K562 (cell line): ENCODE measurements around the gene NPEPL1. TPM values are rescaled to one million over a fixed set of nuclear protein-coding genes. Genes with fewer than 3 reads are reported as not detected.

Source experiments
- ATAC-seq: fragments of 200-7000 bp; cut with Tn5 transposase; 3 replicates; pipeline ENCODE4 v1.9.1; 2020; ENCODE audit warnings: moderate library complexity
- BruUV-seq: library from RNA; stranded (reverse); fragments of 400-500 nt; replicated peaks from 2 replicates; lab custom pipeline; 2021; lab: Mats Ljungman, UMichigan
- CTCF ChIA-PET: fragments of 300-600 bp; formaldehyde crosslinking; extraction: SDS; loops from one replicate; lab custom pipeline; 2021; ENCODE audit warnings: low intra/inter-chr PET ratio; lab: Yijun Ruan, JAX
- POLR2A ChIA-PET: fragments of 300-600, 350-650 bp; sonication (Branson Sonifier 250); formaldehyde crosslinking; extraction: SDS; loops from one replicate; lab custom pipeline; 2021; ENCODE audit warnings: antibody characterized with exemption, inconsistent platforms; lab: Yijun Ruan, JAX
- DNase-seq, 4 experiments: peaks; one replicate each; pipeline versions ENCODE4 v3.0.0 to v3.0.0-alpha.2; 2011 to 2018; ENCODE audit warnings: low spot score in 3 of 4, mixed read lengths in 3 of 4; ENCODE audit errors: extremely low read depth in 1 of 4
- FAIRE-seq: peaks from 2 replicates; lab custom pipeline; 2011; peaks lifted over from hg19 to GRCh38; lab: Jason Lieb, UNC
- H2AFZ ChIP-seq: 2 replicates; pipeline ENCODE4 v1.6.0; 2011; ENCODE audit warnings: low read depth, low read length, control low read depth, inconsistent platforms
- H3K27ac ChIP-seq: fragments of 200-600 bp; 3 replicates; pipeline ENCODE4 v1.8.0; 2011; ENCODE audit warnings: low read depth, mild to moderate bottlenecking, control low read depth, inconsistent platforms, low read length, moderate library complexity, mixed read lengths; ENCODE audit errors: extremely low read depth
- H3K27me3 ChIP-seq, 2 experiments: fragments of 300-600 bp in 1 of 2; 2 replicates in 1 of 2; 3 replicates in 1 of 2; pipeline versions ENCODE4 v1.6.0 to v1.8.0; 2011; ENCODE audit warnings: inconsistent platforms in 2 of 2, low read length in 2 of 2, mild to moderate bottlenecking in 1 of 2, mixed read lengths in 1 of 2, moderate library complexity in 1 of 2; ENCODE audit not compliant: control insufficient read depth in 2 of 2, insufficient read depth in 2 of 2
- H3K36me3 ChIP-seq: fragments of 300-600 bp; 3 replicates; pipeline ENCODE4 v1.8.0; 2011; ENCODE audit warnings: mild to moderate bottlenecking, low read length, inconsistent platforms; ENCODE audit not compliant: control insufficient read depth, insufficient read depth
- H3K4me1 ChIP-seq, 2 experiments: fragments of 200-600 bp in 1 of 2; replicated peaks in 1 of 2; 2 replicates in 1 of 2; 3 replicates in 1 of 2; pipeline versions ENCODE4 v1.5.1 to v1.8.0; 2011; ENCODE audit warnings: inconsistent platforms in 2 of 2, low read length in 2 of 2, mild to moderate bottlenecking in 1 of 2, mixed read lengths in 1 of 2, moderate library complexity in 1 of 2; ENCODE audit not compliant: control insufficient read depth in 2 of 2, insufficient read depth in 2 of 2
- H3K4me2 ChIP-seq: 2 replicates; pipeline ENCODE4 v1.6.1; 2011; ENCODE audit warnings: low read length, control low read depth, inconsistent platforms, mixed read lengths; ENCODE audit not compliant: insufficient read depth
- H3K4me3 ChIP-seq: fragments of 200-600 bp; sonication (generic), shearing (Covaris generic); 2 replicates; pipeline ENCODE4 v1.5.1; 2016; ENCODE audit warnings: control low read depth, inconsistent platforms
- H3K79me2 ChIP-seq: fragments of 200-600 bp; 3 replicates; pipeline ENCODE4 v1.8.0; 2011; ENCODE audit warnings: low read length, inconsistent platforms; ENCODE audit not compliant: control insufficient read depth, insufficient read depth
- H3K9ac ChIP-seq, 2 experiments: 2 replicates each; pipeline versions ENCODE4 v1.6.0 to v1.6.1; 2011; ENCODE audit warnings: low read depth in 2 of 2, low read length in 2 of 2, control low read depth in 1 of 2, inconsistent platforms in 1 of 2, mild to moderate bottlenecking in 1 of 2, mixed read lengths in 1 of 2; ENCODE audit not compliant: insufficient read depth in 1 of 2
- H3K9me1 ChIP-seq: one replicate; pipeline ENCODE4 v1.6.0; 2011; ENCODE audit warnings: inconsistent platforms, mild to moderate bottlenecking, low read length, moderate library complexity; ENCODE audit not compliant: control insufficient read depth, insufficient read depth
- H3K9me3 ChIP-seq: replicated peaks from 2 replicates; pipeline ENCODE4 v1.5.1; 2011; ENCODE audit warnings: low read depth, low read length, inconsistent platforms; ENCODE audit not compliant: control insufficient read depth, insufficient read depth
- H4K20me1 ChIP-seq: replicated peaks from 2 replicates; pipeline ENCODE4 v1.6.1; 2011; ENCODE audit warnings: low read length, inconsistent platforms, mixed read lengths; ENCODE audit not compliant: control insufficient read depth, insufficient read depth
- CREM ChIP-seq: IDR thresholded peaks from 2 replicates; pipeline ENCODE4 v1.6.1; 2014; ENCODE audit warnings: antibody characterized with exemption, low read depth
- EP400 ChIP-seq: fragments of 450-650 bp; IDR thresholded peaks from 2 replicates; pipeline ENCODE4 v1.6.1; 2017; ENCODE audit warnings: antibody characterized with exemption, mild to moderate bottlenecking, moderate library complexity
- FOS ChIP-seq: IDR thresholded peaks from 3 replicates; pipeline ENCODE4 v1.6.1; 2011; ENCODE audit not compliant: insufficient read length; ENCODE audit errors: extremely low read depth
- KLF1 ChIP-seq: fragments of 450-650 bp; IDR thresholded peaks from 2 replicates; pipeline ENCODE4 v1.6.1; 2016; ENCODE audit warnings: missing genetic modification characterization, missing compliant biosample characterization
- KLF16 ChIP-seq: IDR thresholded peaks from 2 replicates; pipeline ENCODE4 v1.6.1; 2016; ENCODE audit warnings: antibody characterized with exemption
- MTA1 ChIP-seq: fragments of 450-650 bp; IDR thresholded peaks from 2 replicates; pipeline ENCODE4 v1.6.1; 2017; ENCODE audit warnings: borderline replicate concordance
- PHTF2 ChIP-seq: fragments of 250-450 bp; sonication (Bioruptor Pico); IDR thresholded peaks from 2 replicates; pipeline ENCODE4 v1.5.0; 2021; ENCODE audit warnings: mild to moderate bottlenecking
- POLR3G ChIP-seq: IDR thresholded peaks from 2 replicates; pipeline ENCODE4 v1.6.1; 2011; ENCODE audit not compliant: insufficient read length, insufficient replicate concordance; ENCODE audit errors: extremely low read depth
- YBX1 ChIP-seq: fragments of 450-650 bp; IDR thresholded peaks from 2 replicates; pipeline ENCODE4 v1.7.1; 2016; ENCODE audit warnings: mild to moderate bottlenecking
- WGBS: fragments of 100-300 bp; shearing (Covaris generic); methylation state at CpG from one replicate; pipeline ENCODE4 v1.1.6; 2016; ENCODE audit warnings: low coverage, mixed read lengths; ENCODE audit not compliant: insufficient coverage; ENCODE audit errors: missing lambda C conversion rate; 5-methylcytosine and 5-hydroxymethylcytosine counted together
- in situ Hi-C: fragments of 300-500 bp; cut with MboI; formaldehyde crosslinking; loops from 4 replicates; pipeline ENCODE4 v1.15.0; 2018; ENCODE audit warnings: inconsistent platforms, mixed read lengths
- intact Hi-C: fragments of 100-400 bp; cut with micrococcal nuclease; formaldehyde crosslinking; loops from 2 replicates; pipeline ENCODE4 v1.14.2; 2022
- polyA plus RNA-seq, 8 experiments: library from polyadenylated mRNA; depleted of rRNA in 4 of 8; stranded (reverse) in 5 of 8; unstranded in 3 of 8; fragments of >200 nt; fragmentation: Nextera tagmentation in 2 of 8; fragmentation: Illumina TruSeq in 1 of 8; extraction: Ambion mirVana in 2 of 8; extraction: Trizol in 1 of 8; gene quantifications; 2 replicates each; pipeline versions ENCODE4 v1.2.1 to v1.2.3, GENCODE V29; 2011 to 2014; ENCODE audit warnings: inconsistent platforms in 1 of 8, missing spikeins in 1 of 8
- total RNA-seq, 7 experiments: library from RNA; depleted of rRNA in 6 of 7; stranded (reverse); fragments of >200 nt in 6 of 7; fragmentation: Illumina TruSeq in 2 of 7; extraction: Trizol in 2 of 7; gene quantifications; 2 replicates each; pipeline versions ENCODE4 v1.2.1 to v1.2.3, GENCODE V29; 2011 to 2021; ENCODE audit warnings: low replicate concordance in 1 of 7

NPEPL1 gene
- total and polyA plus RNA-seq, 9 of the 15 experiments (the other 6 are each of a cell fraction or from before 2014, with no cell fraction given), result 0.04 to 5.6 (median 0.94) TPM

DNA sequence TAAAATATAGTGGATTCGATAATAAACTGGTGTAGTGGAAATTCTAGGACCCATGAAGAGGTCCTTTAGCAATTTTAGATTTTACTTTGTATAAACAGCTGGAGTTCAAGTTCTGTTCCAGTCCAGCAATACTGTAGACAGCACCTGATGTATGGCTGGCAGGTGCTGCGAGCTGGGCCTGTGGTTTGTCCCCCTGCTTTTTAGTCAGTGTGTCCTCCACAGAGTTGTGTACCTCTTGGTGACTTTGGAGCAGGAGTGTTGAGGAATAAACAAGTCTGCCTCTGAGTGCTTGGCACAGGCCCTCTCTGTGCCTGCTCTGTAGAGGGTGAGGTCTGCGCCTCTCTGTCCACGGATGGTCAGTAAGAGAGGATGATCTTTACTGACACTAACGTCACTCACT lies 27.7 kb upstream of the NPEPL1 start (continued):
- no peak for TF ChIP-seq KLF16
- no peak for TF ChIP-seq CREM
- no peak for TF ChIP-seq MTA1
- TF ChIP-seq YBX1, result no peak
- TF ChIP-seq EP400, result no peak
- no peak for TF ChIP-seq PHTF2 (CRISPR knock-in tag)
- no peak for TF ChIP-seq FOS

DNA sequence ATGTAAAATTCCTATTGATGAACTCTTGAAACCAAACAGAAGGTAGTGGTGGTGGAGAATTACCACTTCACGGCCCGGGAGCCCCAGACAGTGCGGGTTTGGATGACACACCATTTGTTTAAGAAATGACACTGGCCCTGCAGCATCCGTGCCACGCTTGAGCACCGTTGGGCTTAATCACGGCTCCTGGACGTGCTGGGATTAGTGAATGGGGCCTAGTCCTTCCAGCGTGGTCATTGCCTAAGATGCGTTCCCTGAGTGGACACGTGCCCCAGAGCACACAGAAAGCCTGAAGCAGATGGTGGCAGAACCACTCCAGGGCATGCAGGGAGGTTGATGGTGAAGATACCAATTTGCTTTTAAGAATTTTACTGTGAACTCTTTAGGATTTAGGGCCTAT lies 27.0 kb upstream of the NPEPL1 start:
- DNase-seq (no peak), FAIRE-seq (no peak), ATAC-seq (no peak)
- Histone ChIP-seq H3K9me1 (no peaks in the 10 kb centered on the region), H3K4me3 (no peak overlapping the region), H3K79me2 (peaks cover 44% of the 10 kb centered on the region), H3K4me2 (no peak overlapping the region), H3K27me3 (no peaks in the 10 kb centered on the region), H3K9ac (0 out of 4 replicates have a peak overlapping the region, but pooled peaks of 1 of the 2 experiments have one; percentile 55), H3K9me3 (no peaks in the 10 kb centered on the region), H2AFZ (no peak overlapping the region), H4K20me1 (no peaks in the 10 kb centered on the region; the same call in 1 of the 2 replicates), H3K27ac (no peak overlapping the region), H3K4me1 (no peaks in the 10 kb centered on the region), H3K36me3 (peaks cover 69% of the 10 kb centered on the region; the same call in 2 of the 3 replicates)
- no TSS peak for BruUV-seq
- in situ Hi-C loops, result no loop called here
- CTCF ChIA-PET, result no interaction called here
- WGBS, result 93% methylated on average over 11 of the region's 11 CpGs
- POLR2A ChIA-PET, result no interaction called here
- intact Hi-C loops, result no loop called here
- TF ChIP-seq KLF1 (tag) (no peak), POLR3G (no peak)
